ENCODE results near the gene MAST4.

DNA sequence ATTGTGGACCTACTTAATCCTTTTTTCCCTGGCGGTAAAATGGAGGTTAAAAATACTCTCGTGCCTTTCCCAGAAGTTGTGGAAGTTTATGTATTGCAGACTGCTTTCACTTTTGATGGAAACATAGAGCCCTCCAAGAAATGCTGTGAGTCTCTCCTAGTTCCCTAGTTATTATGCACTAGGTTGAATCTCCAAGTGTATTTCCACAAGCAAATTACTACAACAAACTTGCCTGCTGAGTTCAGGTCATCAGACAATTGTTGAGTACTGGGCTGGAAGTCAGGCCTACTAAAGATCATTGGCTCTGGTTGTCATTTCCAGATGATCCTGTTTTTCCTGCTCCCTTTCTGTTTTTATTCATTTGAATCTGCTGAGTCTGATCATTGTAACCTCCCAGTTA, 496.3 kb downstream of the MAST4 start:
- TF ChIP-seq, protein P1, sequence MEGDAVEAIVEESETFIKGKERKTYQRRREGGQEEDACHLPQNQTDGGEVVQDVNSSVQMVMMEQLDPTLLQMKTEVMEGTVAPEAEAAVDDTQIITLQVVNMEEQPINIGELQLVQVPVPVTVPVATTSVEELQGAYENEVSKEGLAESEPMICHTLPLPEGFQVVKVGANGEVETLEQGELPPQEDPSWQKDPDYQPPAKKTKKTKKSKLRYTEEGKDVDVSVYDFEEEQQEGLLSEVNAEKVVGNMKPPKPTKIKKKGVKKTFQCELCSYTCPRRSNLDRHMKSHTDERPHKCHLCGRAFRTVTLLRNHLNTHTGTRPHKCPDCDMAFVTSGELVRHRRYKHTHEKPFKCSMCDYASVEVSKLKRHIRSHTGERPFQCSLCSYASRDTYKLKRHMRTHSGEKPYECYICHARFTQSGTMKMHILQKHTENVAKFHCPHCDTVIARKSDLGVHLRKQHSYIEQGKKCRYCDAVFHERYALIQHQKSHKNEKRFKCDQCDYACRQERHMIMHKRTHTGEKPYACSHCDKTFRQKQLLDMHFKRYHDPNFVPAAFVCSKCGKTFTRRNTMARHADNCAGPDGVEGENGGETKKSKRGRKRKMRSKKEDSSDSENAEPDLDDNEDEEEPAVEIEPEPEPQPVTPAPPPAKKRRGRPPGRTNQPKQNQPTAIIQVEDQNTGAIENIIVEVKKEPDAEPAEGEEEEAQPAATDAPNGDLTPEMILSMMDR (IDR thresholded peaks at IDR 0.05): no peak
- TF ChIP-seq EZH2 (IDR thresholded peaks at IDR 0.05) (no peak), EZH2phosphoT487 (IDR thresholded peaks at IDR 0.05) (no peak)

All from neural progenitor cell (in vitro differentiated cells).